KBM-7 (cell line): Measurements from ENCODE around the gene VSIG10L2.
"Not testable (repeated sequence)": the region's sequence is repeated elsewhere in the genome, so short reads cannot be mapped to it uniquely, and the experiment has no call there.

Experiments used
- DNase-seq: peaks from one replicate; pipeline ENCODE4 v3.0.0-alpha.2; 2015
- in situ Hi-C: fragments of 300-500 bp; cut with MboI; formaldehyde crosslinking; loops from 2 replicates; pipeline ENCODE4 v1.14.3; 2020; ENCODE audit warnings: low sequenced_read_pairs, low pct_unique_long_range_greater_than_20kb, mixed read lengths

The VSIG10L2 gene

DNA sequence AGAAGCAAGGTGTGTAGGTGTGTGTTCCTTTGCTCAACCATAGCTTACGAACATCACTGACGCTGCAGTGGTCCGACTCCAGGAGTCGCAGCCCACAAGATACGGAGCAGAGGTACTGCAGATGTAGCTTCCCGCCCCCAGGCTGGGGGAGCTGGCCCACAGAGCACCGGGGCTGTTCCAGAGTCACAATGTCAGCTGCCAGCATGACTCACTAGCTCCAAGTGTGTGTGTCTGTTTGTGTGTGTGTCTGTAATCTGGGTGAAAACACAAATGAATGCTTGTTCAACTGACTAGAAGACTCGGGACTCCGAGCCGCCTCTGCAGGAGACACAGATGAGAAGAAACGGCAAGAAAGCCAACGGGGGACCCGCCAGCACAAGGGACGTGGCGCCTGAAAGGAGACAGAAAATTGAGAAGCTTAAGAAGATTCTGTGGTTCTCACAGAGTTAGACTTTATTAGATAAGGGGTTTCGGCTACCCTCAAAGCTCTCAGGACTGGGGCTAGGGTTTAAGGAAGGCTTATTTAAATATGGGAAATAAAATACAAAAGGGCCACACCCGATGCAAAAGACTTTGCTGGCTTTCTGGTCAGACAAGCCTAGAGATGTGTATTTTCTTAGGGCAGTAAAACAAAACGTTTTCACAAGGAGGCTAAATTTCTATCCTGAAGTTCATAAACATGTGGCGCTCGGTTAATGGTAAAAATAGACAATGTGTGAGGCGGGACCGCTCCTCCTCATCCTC lies 10.7 kb downstream of the VSIG10L2 start:
- in situ Hi-C loops = no loop called here
- DNase-seq = no peak

DNA sequence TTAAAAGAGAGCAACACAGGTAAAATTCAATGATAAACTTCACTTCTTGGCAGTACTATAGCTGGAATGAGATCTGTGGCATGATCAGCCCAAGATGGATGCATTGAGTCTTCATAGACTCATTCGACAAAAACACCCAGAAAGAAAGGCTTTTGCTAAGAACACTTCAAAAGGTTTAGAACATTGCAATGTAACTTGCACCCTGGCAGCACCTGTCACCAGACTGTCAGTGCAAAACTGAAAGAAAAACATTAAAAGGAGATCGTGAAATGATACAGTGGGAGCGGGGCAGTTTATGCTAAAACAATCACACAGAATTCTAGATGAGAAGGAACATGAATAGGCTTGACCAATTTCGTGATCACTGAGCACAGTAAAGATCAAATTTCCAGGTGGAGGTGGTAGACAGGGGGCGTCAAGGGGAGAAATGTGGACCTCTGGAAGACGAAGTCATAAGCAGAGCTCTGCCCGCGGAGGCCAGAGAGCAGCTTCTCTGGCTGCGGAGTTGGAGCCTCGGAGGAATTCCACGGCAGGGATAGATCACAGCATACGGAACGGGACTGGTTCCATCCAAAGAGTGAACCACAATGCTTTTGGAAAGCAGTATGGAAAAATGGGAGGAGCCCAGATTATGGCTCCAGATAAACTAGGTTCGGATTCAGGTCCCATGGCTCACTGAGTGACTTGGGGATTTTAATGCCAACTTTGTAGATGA lies 11.9 kb downstream of the VSIG10L2 start:
- in situ Hi-C loops = no loop called here

DNA sequence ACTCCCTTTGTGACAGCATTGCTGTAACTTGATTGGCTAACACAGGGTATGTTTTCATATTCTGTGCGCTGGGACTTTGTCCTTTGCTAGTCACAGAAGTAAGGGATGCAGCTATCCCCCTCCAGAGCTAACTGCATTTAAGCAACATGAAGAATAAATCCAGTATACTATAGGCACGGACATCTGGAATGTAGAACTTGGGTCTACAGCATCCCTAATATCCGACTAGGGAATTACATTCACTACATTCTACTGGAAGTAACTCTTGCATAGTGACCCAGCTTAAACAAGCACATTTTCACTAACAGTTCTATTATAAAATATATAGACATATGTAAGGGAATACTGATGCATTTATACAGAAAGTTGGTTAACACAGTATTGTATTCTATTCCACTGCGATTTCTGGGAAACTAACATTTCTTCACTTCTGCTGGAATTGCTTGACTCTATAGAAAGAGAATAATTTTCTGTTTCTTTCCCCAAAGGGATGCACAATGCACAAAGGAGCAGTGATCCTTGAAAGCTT lies 13.1 kb downstream of the VSIG10L2 start:
- no peak for DNase-seq
- in situ Hi-C loops = no loop called here

More for the DNA sequence above, 11.9 kb downstream of the VSIG10L2 start:
- DNase-seq = no peak

DNA sequence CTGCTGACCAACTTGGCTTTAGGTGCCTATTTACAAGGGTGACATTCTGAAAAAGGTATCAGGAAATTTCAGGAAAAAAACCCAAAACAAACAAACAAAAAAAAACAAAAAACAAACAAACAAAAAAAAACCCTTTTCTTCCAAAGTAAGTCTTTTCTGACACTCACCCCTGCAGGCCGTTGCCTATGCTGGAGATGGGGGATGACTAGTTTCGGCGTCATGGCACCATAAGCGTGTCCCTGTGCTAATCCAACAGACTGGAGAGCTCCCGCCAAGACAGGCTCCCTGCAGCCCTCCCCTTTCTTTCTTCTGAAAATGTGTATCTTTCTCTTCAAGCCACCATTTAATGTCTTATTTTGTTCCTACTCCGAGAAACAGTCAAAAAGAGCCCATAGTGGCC lies 13.7 kb downstream of the VSIG10L2 start:
- no peak for DNase-seq
- in situ Hi-C loops = no loop called here

DNA sequence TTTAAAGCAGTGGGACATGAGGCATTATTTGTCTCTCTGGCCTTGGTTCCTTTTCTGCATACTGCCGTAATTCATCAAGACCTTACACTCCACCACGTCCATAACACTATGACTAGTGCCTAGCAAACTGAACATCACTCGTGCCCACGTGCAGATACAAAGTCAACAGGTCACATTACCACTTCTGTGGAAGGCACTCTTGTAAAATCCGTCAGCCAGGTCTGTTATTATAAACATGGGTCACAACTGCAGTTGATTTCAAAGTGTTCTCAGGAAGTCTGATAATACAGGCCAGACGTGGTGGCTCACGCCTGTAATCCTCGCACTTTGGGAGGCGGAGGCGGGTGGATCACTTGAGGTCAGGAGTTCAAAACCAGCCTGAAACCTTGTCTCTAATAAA lies 14.1 kb downstream of the VSIG10L2 start:
- DNase-seq = no peak
- in situ Hi-C loops = no loop called here

DNA sequence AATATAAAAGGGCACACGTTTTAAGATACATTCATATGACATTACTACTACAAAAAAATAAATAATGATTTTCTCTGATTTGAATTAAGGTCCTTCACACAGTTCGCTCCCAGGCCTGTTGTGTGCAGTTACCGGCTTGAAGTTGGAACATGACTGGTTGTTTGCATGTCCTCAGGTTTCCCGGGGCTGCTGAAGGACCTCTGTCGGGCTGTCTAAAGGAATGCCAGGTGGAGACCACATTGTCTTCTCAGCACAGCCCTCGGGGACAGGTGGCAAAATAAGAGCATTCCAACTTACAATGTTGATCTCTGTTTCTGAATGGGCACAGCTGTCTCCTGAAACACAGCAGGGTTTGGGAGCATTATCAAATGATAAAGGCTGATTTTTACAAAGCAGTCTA lies 14.9 kb downstream of the VSIG10L2 start:
- in situ Hi-C loops = no loop called here
- DNase-seq = no peak

DNA sequence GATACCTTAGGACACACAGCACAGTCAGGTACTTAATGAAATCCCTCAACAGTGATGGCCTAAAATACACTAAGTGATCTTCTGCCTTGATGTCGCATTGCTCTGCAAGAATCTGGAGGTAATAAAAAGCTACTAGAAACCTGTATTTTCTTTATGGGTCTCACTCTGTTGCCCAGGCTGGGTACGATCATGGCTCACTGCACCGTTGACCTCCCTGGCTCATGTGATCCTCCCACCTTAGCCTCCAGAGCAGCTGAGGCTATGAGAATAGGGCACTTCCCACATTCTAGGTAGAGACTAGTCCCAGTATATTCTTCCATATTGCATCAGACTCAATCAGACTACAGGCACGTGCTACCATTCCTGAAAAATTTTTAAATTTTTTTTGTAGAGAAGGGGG lies 21.7 kb downstream of the VSIG10L2 start:
- in situ Hi-C loops = no loop called here
- DNase-seq = no peak

DNA sequence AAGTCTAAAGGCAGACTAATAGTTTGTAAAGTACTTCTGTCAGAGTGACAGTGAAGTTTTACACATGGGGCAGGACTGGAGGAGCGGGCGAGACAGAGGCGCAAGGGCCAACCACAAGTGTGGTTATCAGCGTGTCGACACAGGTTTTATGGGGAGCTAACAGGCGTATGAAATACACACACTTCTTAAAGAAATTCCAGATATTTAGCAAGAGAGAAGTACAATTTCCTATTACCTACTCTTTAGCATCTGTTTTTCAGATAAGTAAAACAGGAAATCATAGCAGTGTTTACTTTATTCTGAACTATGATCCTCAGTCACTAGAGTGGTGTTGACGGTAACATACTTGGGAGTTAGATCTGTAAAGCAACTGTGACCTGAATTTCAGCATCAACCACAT lies 22.5 kb downstream of the VSIG10L2 start:
- in situ Hi-C loops = no loop called here
- peak; percentile 12 for DNase-seq

DNA sequence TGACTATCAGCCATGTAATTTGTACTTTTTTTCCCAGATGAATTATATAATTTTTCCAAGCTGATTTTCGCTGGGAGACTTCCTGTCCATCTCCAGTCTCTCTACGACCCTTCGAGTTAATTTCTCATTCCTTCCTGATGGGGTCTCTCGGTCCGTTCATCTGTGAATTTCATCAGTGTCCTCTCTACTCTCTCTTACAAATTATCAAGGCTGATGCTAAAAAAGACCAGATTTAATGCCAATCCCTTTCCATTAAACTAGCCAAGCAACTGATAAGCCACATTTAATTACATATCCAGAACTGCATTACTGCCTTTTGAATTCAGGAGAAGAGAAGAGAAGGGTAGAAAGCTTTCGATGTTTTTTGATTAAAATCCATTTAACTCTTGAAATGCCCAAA lies 25.8 kb downstream of the VSIG10L2 start:
- DNase-seq = no peak
- in situ Hi-C loops = no loop called here

DNA sequence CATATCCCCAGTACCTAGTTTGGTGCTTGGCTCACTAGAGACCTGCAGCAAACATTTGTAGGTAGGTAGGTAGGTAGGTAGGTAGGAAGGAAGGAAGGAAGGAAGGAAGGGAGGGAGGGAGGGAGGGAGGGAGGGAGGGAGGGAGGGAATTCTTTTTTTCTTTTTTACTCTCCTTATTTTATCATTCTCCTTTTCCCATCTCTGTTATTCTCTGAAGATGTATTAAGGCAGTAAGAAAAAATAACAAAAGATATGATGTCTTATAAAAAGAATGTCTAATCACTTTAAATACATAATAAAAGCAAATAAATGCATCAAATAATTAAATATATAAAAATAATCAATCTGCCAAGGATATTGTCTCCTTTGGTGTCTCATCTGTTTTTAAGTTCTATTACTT lies 28.4 kb downstream of the VSIG10L2 start:
- no peak for DNase-seq
- in situ Hi-C loops = no loop called here

DNA sequence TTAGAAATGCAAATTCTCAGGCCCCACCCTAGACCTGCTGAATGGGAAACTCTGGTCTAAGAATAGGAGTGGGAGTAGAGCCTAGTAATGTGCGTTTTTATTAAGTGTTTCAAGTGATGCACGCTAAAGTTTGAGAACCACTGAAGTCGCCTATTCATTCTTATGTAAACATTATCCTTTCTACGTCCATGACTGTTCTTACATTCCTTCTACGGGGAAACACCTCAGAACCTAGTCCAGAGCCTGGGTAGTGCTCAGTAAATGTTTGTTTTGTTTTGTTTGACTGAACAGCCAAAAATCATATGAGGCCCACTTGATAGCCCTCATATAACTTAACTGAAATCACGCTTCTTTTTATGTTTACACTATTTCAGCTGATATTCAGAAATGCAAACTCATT lies 29.8 kb downstream of the VSIG10L2 start:
- in situ Hi-C loops = no loop called here
- DNase-seq = no peak

DNA sequence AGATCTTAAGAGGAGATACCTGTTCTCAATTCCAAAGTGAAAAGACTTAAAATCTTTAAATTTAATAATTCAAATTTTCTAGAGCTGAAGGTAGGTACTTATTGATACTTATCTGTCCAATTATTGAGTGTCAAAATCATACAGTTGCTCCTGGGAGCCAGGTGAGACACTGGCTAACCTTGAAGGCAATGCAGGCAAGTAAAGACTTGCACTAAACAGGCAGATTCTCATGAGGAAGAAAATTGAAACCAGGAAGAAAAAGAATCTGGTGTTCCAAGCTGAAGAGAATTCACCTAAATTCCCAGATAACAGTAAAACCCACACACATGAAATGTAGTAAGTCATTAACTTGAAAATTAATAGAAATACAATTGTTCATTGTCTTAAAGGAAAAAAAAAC lies 30.3 kb downstream of the VSIG10L2 start:
- in situ Hi-C loops = no loop called here
- no peak for DNase-seq

DNA sequence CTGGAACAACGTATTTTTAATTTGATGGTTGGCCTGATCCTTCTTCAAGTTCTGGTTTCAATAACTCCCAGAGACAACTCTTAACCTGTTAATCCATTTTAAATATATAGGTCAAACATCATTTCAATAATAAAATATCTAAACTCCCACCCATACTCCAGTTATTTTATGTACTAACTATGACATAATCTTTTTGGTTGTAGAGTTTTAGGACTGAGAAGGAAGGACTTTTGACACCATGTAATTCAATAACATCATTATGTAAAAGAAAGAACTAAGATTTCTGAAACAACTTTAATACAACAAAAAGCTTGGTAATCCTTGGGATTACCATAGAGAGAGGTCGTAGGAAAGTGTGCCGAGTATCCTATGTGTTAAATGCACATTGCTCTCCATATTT lies 31.5 kb downstream of the VSIG10L2 start:
- in situ Hi-C loops = no loop called here
- no peak for DNase-seq

DNA sequence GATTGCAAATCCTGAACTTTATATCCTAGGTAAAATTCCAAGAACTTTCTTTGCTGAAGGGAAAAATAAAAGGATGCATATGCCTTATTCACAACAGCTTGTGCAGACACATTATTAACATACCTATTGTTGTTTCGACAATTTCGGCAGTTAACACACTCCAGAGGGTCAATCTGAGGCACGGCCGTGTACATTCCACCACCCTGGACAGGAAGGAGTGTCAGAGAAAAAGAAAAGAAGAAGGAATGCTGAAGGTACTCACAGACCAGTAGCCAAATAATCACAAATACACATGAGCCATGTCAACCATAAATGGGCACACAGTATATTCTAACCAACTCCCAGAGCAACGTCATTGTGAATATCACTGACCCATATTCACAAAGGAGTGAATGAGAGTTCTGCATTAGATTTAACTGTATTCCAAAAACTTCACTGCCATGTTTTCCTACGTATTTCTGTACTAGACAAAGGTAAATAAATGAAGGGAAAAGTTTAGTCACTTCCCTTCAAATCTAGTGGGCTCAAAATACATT lies 32.4 kb downstream of the VSIG10L2 start:
- no peak for DNase-seq
- in situ Hi-C loops = no loop called here

DNA sequence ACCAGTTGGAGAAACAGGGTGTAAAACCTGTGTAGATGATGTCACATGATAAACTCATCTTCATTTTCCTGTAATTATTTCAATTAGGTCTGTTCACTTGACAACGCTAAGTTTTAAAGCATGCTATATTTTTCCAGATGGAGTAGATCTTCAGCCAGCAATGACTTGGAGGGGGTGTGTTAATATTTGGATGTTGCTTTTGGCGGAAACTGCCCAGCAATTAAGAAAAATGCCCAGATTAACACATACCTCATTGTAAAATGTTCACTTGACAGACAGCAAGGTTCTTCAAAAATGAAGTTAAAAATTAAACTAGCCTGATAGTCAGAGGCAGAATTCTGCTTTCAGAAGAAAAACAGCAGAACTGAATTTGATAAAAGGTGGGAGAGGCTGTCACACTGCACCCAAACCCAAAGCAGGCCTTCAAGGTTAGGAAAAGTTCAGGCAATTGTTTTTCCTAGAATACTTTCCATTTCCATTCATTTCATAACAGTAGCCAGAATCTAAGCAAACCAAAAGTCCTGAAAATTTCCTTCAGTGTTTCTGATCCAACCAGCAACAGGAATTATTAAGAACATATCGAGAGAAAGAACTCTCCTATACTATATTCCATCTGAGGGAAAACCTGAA lies 33.0 kb downstream of the VSIG10L2 start:
- DNase-seq = no peak
- in situ Hi-C loops = no loop called here

DNA sequence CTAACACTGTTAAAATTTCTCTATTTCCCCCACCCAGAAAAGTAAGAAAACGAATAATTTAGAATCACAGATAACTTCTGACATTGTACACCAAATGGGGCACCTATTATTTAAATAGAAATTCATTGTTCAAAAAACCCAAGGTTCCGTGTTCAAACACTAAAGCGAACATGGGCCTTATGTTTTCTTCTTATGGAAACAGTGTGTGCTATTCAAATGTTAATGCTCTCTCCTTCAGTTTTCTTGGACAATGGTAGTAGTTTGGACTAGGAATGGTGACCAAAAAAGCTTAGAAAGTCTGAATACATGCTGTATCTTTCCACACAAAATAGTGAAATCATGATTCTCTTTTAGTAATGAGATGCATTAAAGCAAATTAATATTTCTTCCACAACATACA lies 33.7 kb downstream of the VSIG10L2 start:
- in situ Hi-C loops = no loop called here
- DNase-seq = no peak

DNA sequence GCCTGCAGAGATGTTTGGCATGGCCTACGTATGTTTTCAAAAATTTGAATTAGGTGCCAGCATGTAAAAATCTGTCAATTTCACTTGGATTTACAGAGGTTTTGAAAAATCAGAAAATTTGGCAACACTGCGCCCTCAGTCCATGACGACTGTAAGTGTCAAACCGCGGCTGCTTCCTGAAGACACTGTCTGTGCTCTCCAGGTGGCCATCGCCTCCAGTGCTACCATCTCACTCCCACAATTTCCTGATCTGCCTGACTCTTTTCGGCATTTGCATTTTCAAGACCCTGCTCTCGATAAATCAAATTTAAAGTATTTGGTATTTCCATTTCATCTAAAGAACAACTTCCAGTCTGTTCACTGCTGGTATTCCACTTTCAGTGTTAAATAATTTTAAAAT lies 34.6 kb downstream of the VSIG10L2 start:
- in situ Hi-C loops = no loop called here
- DNase-seq = no peak

DNA sequence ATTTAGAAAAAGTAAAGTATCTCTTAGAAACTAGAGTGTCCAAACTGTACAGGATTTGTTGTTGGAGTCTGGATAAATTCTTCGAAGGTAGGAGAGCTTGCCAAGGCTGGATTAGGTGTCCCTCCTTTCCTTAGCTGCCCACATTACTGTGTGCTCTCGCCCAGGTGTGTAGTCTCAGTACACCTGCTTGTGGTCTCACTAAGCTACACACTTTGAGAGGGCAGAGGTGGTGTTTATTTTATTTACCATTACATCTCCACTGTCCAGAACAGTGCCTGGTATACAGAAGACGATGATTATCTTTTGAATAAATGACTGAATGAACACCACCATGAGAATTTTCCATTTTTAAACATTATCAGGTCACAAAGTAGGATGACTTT lies 36.5 kb downstream of the VSIG10L2 start:
- in situ Hi-C loops = no loop called here
- DNase-seq = no peak

DNA sequence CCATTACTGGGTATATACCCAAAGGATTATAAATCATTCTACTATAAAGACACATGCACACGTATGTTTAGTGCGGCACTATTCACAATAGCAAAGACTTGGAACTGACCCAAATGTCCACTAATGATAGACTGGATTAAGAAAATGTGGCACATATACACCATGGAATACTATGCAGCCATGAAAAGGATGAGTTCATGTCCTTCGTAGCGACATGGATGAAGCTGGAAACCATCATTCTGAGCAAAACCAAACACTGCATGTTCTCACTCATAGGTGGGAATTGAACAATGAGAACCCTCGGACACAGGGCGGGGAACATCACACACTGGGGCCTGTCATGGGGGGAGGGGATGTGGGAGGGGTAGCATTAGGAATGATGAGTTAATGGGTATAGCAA lies 40.1 kb downstream of the VSIG10L2 start:
- DNase-seq, in situ Hi-C loops: not testable (repeated sequence)

DNA sequence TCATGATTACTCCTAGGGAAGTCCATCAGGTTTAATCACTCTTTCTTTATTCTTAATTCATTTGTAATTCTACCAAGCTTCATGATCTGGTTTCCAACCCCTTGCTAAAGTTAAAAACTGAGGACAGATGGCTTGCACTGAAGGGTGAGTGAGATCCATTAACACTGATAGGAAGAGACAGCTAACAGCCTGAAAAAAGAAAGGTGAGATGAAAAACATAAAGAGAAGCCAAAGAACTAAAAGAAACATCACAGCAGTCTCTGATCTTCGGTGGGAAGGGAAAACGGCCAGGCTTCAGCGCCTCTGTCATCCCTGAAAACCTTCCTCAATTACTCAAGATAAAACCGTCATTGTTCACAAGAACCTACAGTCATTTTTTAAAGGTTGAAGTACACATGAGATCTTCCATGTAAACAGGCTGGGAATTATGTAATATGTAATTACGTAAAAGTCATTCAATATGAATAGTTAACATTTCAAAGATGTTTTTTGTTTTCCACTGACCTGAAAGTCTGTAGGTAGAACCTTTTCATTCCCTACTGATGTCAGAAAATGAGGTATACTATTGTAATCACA lies 41.3 kb downstream of the VSIG10L2 start:
- in situ Hi-C loops = no loop called here

More for the DNA sequence above, 41.3 kb downstream of the VSIG10L2 start:
- no peak for DNase-seq
